Neutrophil (primary cell): ENCODE results near the gene SETD4.

Source experiments
- H3K27ac ChIP-seq: fragments of 200-600 bp; sonication (generic); 2 replicates; pipeline ENCODE4 v1.5.1; 2016; ENCODE audit warnings: mild to moderate bottlenecking, moderate library complexity
- H3K27me3 ChIP-seq: fragments of 200-600 bp; sonication (generic); 2 replicates; pipeline ENCODE4 v1.6.0; 2016; ENCODE audit warnings: mild to moderate bottlenecking
- H3K36me3 ChIP-seq: fragments of 200-600 bp; sonication (generic); 2 replicates; pipeline ENCODE4 v1.5.1; 2017
- H3K4me1 ChIP-seq, 2 experiments: fragments of 200-600 bp in 1 of 2; sonication (generic) in 1 of 2; 1 replicate in 1 of 2; 2 replicates in 1 of 2; pipeline versions ENCODE4 v1.5.1 to v1.6.1; 2013 to 2016; ENCODE audit warnings: low read depth in 1 of 2, low read length in 1 of 2, mild to moderate bottlenecking in 1 of 2, moderate library complexity in 1 of 2; ENCODE audit not compliant: control insufficient read depth in 1 of 2, insufficient read depth in 1 of 2
- H3K4me3 ChIP-seq, 2 experiments: fragments of 200-600 bp in 1 of 2; sonication (generic) in 1 of 2; 1 replicate in 1 of 2; 2 replicates in 1 of 2; pipeline ENCODE4 v1.5.1; 2013 to 2016; ENCODE audit warnings: low read depth in 1 of 2, low read length in 1 of 2, mild to moderate bottlenecking in 1 of 2, moderate library complexity in 1 of 2
- H3K9me3 ChIP-seq: fragments of 200-600 bp; sonication (generic); 2 replicates; pipeline ENCODE4 v1.5.1; 2016
- CTCF ChIP-seq: fragments of 200-600 bp; sonication (generic); IDR thresholded peaks from 2 replicates; pipeline ENCODE4 v1.5.1; 2016; ENCODE audit warnings: antibody characterized with exemption

SETD4 gene

GRCh38 chr21:35987475-35987874, 72.9 kb downstream of the SETD4 start:
- Histone ChIP-seq H3K4me1 (peaks cover 5 to 14% of the 10 kb centered on the region in 2 experiments), H3K27ac (no peak overlapping the region), H3K4me3 (no peak overlapping the region), H3K9me3 (no peaks in the 10 kb centered on the region), H3K36me3 (no peaks in the 10 kb centered on the region), H3K27me3 (peaks cover 73% of the 10 kb centered on the region)
- TF ChIP-seq CTCF = no peak

GRCh38 chr21:35984654-35985361, 75.5 kb downstream of the SETD4 start:
- peaks cover 5 to 14% of the 10 kb centered on the region in 2 experiments for H3K4me1 ChIP-seq
- TF ChIP-seq CTCF = no peak

More at GRCh38 chr21:35984654-35985361, 75.5 kb downstream of the SETD4 start:
- no peaks in the 10 kb centered on the region for H3K36me3 ChIP-seq
- peaks cover 74% of the 10 kb centered on the region for H3K27me3 ChIP-seq
- no peaks in the 10 kb centered on the region for H3K9me3 ChIP-seq
- H3K27ac ChIP-seq = no peak overlapping the region
- H3K4me3 ChIP-seq = no peak overlapping the region
